ENCODE results near the gene COX15.
"Not testable (repeated sequence)": the region's sequence is repeated elsewhere in the genome, so short reads cannot be mapped to it uniquely, and the experiment has no call there.

COX15 gene

DNA sequence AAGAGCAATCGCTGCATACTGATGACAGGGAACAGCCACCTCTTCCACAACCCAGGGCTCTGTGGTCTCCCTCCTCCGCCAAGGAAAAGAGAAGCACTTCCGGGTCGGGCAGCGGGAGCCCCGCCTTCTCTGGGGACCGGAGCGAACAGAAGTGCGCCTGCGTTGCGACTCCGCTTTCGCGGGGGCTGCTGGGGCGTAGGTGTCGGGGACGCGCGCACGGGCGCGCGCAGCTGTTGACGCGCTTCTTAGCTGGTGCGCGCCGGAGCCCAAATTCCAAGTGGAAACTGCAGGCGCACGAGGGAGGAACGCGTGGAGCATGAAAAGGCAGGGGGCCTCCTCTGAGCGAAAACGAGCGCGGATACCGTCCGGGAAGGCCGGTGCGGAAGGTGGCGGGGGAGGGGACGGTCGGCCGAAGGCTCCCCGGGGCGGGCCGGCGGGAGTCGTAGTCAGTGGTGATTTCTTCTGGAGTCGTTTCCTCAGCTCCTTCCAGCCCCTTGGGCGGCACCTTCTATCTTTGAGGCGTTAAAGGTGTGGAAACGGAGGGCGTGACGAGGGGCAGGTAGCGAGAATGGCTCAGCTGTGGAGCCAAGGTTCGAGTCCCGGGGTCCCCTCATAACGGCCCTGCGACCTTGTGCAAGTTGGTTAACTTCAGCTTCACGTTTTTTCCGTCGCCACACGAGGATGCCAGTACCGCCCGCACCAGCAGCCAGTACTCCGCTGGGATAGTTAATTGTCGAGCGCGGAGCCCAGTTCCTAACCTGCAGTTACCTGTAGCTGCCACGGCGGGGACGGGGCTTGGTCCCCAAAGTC is at the start of gene COX15, which contains the start of gene CUTC:
TSS of gene COX15 (minus strand) at position 95 of the 810 bp plus-strand sequence. CDS start at position 17, 78 bp downstream.
TSS of gene CUTC (plus strand) at position 202 of the 810 bp plus-strand sequence. CDS start at position 317, 115 bp downstream.
- peak; percentile 96 for DNase-seq

DNA sequence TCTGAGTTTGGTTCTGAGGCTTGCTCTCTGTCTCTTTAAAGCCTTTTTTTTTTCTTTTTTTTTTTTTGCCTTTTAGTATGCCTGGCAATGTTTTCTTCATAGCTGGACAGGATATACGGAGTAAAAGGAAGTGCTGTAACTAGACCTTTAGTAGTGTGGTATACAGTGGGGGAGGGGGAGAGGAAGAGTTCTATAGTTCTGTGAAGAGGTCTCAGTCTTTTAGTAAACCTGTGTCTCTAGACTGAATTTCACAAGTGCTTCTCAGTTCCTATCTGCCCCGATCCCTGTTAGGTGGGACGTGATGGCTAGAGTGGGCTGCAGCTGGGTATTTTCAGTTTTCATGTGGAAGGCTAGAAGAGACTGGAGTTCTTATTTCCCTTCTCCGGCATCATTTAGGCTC is 47.4 kb upstream of the COX15 start:
- DNase-seq: no peak

DNA sequence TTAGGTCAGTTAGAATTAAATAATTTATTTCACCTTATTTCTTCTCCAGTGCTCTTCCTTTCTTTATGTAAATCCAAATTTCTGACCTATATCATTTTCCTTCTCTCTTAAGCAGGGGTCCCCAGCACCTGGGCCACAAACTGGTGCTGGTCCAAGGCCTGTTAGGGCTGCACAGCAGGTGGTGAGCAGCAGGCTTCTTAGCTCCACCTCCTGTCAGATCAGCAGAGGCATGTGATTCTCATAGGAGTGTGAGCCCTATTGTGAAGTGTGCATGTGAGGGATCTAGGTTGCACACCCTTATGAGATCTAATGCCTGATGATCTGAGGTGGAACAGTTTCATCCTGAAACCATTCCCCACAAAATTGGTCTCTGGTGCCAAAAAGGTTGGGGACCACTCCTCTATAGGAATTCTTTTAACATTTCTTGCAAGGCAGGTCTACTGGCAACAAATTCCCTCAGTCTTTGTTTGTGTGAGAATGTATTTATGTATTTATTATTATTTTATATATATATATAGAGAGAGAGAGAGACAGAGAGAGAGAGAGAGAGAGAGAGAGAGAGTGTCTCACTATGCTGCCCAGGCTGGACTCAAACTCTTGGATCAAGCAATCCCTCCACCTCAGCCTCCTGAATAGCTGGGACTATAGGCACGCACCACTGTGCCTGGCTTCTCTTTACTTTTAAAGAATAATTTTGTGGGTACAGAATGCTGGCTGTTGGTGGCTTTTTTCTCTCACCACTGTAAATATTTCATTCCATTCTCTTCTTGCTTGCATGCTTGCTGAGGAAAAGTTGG is 46.2 kb upstream of the COX15 start:
- no peak for DNase-seq

DNA sequence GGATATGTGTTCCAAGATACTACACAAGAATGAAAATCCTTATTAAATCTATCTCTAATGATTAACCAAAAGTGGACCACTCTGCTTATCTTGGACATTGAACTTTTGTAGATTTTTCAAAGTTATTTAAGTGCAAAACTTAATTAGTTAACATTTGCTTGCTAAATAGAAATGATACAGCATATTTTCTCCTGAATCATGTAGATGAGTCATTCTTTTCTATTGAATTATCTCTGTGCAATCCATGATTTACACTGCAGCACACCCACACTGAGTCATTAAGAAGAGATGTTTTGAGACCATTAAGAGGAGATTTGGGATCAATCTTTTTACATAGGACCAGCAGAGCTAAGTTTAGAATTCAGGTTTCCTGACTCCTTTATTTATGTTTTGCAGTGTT is 43.9 kb upstream of the COX15 start:
- DNase-seq: no peak

DNA sequence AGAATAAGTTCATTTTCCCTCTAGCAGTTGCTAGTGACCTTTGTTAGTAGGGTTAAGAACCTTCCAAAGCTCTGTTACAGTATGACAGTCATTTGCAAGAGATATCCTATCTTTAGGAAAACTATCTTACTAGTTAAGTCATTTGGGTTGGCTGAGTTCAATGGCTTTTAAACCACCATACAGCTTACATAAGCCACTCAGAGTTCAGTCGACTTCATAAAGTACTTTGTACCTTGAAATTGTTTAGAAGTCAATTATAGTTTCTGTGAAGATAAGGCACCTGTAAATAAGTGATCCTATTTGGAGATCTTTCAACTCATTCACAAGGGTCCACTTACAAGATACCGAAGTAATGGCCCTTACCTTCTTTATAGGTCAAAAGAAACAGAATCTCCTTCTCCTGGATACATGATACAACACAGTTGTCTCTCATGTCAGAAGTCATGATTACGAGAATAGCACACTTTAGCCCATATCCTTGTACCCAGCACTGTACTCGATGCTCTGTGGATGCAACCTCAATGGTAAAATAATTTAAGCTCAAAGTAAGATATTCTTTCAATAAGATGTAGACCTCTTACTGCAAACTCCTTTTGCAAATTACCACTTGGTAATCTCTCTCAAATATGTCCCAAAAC is 38.6 kb upstream of the COX15 start:
- DNase-seq: no peak

DNA sequence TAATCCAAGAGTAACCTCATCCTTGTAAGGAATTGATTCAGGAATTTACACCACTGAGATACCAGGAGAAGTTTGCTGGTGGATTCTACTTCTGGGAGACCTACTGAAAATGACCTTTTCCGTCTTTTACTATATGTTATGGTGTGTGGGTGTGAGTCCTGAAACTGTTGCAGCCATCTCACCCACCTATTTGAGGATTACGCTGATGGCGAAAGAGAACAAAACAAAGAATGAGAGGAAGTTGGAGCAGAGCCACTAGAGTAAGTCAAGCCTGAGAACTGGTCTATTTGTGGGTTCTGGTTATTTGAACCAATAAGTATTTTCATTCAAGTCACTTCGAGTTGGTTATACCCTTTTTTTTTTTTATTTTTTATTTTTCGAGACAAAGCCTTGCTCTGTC is 37.8 kb upstream of the COX15 start:
- DNase-seq: no peak

DNA sequence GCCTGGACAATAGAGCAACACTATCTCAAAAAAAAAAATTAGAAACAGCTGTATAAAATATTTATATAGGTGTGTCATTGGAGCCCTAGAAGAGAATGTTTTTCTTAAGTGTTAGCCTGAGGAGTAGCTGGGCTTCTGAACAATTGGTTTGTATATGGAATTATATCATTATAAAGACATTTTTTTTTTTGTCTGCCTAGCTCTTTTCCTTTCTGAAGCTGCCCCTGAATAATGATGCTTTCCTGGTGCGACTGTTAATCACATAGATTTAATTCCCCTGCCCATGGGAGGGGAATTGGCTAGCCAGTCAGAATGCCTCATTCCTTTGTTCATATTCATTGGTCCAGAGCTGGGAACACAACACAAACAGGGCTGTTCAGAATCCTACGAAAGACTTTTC is 36.6 kb upstream of the COX15 start:
- DNase-seq: no peak

DNA sequence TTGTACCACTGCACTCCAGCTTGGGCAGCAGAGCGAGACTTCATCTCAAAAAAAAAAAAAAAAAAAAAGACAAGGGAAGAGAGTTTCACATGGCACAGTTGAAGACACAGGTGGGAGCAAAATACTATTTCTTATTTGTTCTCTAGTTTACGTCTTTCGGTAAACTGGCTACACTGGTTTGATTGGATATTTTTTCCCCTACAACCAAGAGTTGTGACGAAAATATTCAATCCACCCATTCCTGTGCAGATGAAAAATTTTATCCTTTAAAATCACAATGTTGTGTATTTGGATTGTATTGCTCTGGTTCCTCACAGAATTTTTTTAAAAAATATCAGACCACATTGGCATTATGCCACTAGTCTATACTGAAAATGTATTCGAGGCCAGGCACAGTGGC is 36.0 kb upstream of the COX15 start:
- no peak for DNase-seq

DNA sequence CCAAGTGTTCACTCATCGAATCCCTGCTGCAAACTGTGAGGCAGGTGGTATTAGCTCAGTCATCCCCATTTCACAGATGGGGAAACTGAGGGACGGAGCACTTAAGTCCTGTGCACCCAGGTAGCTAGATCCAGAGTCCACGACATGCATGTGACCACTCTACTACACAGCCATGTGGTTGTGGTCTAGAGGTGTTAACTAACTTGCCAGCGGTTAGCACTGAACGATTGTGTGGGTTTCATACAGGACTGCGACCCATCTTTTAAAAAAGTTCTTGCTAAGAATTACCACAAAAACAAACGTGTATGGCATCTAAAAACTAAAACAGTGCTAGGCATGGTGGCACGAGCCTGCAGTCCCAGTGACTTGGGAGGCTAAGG is 34.4 kb upstream of the COX15 start:
- DNase-seq: no peak

DNA sequence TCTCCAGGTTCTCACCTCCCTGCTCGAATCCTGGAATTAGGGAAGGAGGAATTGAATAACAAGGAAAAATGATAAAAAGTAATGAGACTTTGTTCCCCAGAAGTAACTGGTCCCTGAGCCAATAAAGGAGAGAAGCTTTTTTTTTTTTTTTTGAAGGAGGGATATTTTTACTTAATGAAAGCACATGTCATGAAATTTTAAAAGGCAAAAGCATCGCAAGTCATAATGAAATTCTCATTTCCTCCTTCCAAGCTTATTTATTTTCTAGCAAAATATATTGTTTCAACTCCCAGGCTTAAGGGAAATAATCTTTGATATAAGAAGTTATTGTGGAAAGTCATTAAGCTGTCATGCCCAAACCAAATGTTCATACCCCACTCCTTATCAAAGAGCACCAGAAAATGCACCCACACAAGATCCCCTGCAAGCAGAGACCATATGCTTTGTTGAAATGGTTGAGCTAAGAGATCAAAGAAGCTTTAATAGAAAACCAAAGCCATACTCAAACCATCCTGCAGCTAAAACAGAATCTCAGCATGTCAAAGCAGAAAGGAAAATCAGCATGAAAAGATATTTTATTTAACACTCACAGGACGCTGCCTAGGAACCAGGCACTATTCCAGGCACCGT is 33.9 kb upstream of the COX15 start:
- DNase-seq: no peak

DNA sequence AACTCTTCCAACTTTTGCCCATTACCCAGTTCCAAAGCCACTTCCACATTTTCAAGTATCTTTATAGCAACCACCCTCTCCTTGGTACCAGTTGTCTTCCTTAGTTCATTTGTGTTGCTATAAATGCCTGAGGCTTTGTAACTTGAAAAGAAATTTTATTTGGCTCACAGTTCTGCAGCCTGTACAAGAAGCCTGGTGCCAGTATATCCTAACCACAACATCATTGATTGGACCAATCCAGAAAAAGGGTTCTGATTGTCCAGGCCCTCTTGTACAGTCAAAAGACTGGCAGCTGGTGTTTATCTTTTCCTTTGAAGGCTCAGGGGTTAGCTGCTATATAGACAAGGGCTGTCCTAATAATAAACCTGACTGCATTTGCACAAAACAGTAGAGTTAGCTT is 29.4 kb upstream of the COX15 start:
- no peak for DNase-seq

DNA sequence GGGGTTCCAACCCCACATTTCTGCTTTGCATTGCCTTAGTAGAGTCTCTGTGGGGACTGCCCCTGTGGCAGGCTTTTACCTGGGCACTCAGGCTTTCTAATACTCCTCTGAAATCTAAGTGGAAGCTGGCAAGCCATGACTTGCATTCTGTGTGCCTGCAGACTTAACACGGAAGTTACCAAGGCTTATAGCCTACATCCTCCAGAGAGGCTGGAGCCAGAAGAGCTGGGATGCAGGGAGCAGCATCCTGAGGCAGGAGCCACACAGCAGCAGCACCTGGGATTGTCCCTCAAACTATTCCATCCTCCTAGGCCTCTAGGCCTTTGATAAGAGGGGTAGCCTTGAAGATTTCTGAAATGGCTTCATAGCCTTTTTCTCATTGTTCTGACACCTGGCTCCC is 28.4 kb upstream of the COX15 start:
- DNase-seq: no peak

DNA sequence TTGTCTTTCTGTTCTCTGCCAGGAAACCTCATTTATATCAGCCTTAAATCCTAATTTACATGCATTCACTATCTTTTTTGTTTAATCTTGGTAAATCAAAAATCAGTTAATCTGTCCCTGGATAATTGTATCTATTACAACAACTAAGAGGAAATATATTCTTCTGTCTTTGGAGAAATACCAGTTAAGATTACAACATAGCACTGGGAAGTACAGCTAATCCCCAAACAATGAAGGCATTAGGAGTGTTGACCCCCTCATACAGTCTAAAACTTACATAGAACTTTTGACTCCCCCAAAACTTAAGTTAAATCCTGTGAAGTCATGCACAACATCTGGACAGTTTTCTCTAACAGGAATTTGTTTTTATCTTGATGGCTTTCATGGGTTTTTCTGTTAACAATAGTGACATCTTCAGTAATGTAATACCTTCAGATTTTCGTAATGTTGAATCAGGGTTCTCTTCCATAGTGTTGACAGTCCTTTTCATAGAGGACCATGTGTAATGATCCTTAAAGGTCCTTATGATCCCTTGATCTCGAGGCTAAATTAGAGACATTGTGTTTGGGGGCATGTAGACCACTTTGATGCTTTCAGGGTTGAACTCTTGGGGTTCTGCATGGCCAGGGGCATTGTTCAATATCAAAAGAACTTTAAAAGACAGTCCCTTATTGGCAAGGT is 26.4 kb upstream of the COX15 start:
- no peak for DNase-seq

DNA sequence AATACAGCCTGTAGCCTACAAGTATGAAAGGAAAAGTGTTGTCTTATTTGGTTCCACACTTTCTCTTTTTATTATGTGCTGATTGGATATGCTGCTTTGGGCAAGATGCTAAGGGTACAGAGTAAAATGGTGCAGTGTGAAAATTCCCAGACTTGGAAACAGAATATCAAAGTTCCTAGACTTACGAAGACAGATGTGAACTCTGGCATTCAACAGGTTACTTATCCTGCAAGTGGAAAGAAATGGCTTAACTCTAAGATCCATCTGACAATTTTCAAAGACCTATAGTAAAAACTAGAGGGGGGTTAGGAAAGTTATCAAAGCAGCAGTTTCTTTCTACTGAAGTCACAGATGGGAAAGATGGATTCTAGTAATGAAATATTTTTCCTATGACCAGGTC is 24.2 kb upstream of the COX15 start:
- no peak for DNase-seq

DNA sequence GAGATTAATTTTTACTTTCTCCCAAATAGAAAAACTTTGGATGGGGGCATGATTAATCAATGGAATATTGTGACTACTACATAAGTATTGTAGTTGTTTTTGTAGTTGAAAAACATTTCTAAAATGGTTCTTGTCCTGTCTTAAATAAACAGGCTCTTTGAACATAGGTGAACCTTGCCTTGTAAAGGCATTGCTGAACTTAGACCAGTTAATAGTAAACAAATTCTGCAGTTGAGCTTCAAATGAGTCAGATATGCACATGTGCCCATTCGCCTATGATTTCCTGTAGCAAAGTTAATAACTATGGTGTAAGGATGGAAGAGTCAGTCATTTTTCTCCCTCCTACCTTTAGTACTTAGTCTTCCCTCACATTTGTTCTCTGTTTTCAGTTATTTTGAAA is 22.7 kb upstream of the COX15 start:
- DNase-seq: no peak

DNA sequence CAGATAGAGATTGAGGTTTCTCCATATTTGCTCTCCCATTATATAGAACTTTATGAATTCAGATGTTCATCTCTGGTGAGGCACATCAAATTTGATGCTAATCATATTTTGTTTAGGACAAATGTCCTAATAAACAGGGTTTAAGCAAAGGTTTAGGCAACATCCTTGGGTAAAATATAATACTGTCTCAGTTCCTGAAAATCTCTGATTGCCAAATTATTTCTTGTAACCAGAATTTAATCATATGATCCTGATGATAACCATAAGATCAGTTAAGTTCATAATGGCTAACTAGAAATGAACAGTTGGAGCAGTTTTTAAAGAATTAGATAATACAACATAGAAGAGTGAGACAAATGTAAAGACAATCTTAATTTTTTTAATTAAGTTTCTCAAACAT is 18.7 kb upstream of the COX15 start:
- no peak for DNase-seq

DNA sequence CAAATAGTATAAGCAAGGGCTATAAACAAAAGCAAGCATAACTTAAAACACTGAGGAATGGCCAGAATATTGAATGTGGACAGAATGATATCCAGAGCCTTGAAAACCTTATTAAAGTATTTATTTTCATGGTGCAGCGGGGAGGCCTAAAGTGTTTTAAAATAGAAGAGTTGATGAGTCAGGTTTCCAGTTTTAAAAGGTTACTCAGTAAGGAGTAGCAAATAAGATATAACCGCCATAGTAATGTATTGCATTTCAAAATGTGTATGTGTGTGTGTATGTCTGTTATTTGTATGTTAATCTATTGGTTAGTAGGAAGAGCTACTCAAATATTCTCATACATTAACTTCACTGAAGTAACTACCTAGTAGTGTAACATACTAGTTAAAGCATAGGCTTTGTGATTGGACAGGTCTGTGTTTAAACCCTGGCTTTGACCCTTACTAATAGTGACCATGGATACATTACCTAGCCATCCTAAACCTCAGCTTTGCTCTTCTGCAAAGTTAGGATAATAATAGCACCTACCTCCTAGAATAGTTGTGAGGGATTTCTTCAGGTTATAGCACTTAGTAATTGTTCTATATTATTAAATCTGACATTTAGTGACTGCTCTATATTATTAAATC is 17.0 kb upstream of the COX15 start:
- no peak for DNase-seq

DNA sequence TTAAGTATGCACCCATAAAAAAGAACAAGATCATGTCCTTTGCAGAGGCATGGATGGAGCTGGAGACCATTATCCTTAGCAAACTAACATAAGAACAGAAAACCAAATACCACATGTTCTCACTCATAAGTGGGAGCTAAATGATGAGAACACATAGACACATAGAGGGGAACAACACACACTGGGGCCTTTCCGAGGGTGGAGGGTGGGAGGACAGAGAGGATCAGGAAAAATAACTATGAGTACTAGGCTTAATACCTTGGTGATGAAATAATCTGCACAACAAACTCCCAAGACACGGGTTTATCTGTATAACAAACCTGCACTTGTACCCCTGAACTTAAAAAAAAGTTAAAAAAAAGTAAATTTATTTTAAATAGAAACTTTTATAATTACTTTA is 14.2 kb upstream of the COX15 start:
- DNase-seq: not testable (repeated sequence)

DNA sequence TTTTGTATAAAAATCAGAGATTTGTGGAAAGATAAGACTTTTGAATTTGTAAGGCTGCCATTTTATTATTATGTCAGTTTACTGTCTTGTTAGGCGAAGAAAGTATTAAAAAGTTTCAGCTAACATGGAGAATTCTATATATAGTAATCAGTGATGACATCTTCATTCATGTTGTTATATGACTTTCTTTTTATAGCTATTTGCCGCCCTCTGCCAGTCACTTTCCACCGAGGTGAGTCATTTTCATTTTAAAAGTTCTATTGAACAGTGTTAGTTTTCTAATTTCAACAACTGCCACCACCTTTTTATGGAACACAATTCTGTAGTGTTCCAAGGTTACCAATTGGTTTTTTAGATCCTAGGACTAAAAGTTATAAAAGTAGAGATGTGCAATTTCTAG is 11.9 kb upstream of the COX15 start:
- no peak for DNase-seq

DNA sequence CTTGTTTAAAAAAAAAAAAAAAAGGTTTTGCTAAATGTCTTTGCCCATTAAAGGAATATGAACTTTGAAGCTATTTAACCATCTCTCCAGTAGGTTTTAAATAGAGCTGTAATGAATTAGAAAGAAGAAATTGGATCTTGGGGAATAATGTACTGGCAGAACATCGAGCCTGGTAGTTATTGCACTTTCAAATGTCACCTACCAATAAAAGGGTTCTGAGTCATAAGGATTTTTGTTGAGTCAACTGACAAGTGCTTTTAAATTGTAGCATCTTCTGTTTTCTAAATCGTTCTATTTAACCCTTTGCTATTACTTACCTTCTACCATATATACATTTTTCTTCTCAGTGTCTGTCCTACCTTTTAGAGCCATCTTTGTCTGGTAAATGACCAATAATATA is 10.8 kb upstream of the COX15 start:
- DNase-seq: no peak

DNA sequence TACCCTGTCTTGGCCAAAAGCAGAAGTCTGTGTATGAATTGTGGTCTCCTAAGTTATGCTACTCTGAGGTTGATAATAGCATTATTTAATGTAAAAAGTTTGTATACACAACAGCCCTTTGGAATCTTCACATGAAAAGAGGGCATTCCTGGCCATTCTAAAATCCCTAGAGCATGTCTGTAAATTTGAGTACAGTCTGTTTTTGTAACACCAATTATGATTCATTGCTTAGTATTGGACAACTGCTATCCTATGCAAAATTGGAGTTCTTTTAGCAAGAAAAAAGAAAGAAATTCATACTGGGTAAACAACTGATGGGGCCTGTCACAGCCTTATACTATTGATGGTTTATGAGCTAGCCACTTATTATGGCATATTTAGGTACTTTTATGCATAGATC is 10.3 kb upstream of the COX15 start:
- DNase-seq: no peak

DNA sequence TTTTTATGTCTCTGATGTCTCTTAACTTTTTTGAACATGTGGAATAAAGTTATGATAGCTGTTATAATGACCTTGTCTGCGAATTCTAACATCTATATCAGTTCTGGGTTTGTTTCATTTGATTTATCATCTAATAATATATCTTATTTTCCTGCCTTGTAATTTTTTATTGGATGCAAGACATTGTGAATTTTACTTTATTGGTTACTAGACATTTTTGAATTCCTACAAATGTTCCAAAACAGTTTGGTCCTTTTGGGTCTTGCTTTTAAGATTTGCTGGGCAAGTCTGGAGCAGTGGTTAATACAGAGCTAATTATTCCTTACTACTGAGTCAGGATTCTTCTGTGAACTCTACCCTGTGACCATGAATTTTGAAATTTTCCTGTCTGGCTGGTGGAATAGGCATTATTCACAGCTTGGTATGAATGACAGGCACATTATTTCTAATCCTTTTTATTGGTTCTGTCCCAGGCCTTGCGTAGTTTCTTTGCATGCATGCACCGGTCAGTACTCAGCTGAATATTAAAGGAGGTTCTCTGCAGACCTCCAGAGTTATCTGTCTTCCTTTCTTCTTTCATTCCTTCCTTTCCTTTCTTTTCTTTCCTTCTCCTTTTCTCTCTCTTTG is 9.1 kb upstream of the COX15 start:
- no peak for DNase-seq

Data from NCI-H510A (cell line).